HG03196 (cell line): Measurements from ENCODE around the gene JAK1.
"Not testable (repeated sequence)": the region's sequence is repeated elsewhere in the genome, so short reads cannot be mapped to it uniquely, and the experiment has no call there.

Experiments used
- ATAC-seq: cut with Tn5 transposase; IDR thresholded peaks from one replicate; pipeline ENCODE4 v1.9.1; 2021; ENCODE audit not compliant: unreplicated experiment

JAK1 gene

DNA sequence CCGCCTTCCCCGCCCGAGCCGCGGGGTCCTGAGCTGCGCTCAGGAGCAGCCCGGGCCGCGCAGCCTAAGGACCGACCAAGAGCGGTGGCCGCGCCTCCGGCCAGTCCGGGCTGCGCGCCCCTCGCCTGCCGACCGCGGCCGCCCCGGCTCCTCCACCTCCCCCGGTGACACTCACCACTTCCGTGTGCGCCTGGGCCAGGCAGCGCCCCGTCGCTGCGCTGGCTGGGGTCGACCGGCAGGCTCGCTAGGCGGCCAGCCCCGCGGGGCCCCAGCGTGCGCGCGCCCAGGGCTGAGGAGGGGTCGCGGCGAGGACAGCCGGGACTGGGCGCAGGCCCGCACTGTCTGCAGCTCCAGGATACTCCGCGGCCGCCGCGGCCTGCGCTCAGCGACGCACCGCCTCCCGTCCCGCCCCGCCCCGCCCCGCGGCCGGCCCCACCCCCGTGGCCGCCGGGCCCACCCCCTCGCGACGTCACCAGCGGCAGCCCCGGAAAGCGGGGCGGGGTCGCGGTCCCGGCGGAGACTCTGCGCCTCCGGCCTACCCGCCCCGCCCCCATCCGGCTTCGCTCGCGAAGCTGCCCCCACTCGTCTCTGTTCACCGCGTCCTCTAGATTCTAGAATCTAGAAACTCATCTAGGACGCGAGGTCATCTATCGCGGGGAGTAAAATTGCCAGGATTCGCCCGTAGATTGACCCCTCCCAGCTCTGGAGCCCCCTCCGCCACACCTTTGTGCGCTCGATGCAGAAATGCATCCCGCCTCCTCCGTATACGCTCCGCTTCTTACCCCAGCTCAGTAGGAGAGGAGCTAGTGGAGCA is at the start of gene JAK1:
Gene JAK1, minus strand, starts transcription at position 392 of the 814 bp plus-strand sequence. CDS start 80,285 bp downstream, outside the sequence.
- ATAC-seq = peak; percentile 74

DNA sequence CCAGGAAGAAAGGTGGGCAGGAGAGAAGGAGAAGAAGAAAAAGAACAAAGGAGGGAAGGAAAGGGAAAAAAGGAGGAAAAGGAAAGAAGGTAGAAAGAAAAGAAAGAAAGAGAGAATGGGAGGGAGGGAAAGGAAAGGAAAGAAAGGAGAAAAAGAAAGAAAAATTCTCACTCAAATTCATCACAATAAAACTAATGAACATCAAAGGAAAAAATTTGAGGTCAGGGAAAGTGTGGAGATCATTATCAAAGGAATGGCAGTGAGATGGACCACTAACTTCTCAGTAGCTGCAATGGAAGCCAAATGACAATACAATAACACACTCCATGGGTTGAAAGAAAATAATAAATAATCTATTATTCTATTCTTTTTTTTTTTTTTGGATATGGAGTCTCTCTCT is 48.0 kb upstream of the JAK1 start:
- ATAC-seq = no peak

DNA sequence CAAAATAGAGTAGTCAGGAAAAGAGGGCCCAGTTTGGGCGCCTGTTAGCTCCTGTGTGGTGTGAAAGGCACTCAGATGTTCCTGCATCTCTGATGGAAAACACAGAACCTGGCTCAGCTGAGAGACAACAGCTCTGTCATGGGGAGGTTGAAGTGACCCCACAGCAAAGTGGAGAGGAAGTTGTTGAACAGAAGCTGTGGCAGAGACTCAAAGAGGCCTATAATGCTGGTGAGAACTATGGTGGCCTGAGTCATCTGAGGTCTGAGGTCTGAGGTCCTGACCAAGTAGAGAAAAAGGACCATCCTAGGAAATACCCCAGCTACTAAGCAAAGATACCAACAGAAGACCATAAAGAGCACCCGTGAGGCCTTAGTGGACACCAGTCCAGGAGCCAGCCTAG is 45.6 kb upstream of the JAK1 start:
- no peak for ATAC-seq

DNA sequence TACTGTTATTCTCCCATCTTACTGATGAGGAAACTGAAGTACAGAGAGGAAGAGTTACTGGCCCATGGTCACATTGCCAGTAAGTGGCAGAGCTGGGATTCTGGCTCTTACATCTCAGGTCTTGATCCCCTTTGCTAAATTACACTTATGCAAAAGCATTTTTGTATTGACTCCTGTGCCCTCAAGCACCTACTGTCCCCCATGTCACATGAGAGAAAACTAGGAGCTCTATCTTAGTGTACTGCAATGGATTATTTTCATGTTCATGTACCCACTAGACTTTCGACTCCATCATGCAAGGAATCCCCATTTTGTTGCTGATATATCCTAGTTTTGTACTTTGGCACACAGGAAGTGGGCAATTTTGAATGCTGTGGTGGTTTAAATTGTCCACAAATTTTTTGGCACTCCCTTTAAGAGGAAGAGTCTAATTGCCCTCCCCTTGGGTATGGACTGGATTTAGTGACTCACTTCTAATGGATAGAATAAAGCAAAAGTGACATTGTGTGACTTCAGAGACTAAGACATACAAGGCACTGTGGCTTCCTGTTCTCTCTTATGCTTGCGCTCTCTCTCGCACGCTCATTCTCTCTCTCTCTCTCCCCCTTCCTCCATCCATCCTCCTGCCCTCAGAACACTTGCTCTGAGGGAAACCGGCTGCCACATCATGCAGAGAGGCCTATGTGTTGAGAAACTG is 43.5 kb upstream of the JAK1 start:
- ATAC-seq = no peak

DNA sequence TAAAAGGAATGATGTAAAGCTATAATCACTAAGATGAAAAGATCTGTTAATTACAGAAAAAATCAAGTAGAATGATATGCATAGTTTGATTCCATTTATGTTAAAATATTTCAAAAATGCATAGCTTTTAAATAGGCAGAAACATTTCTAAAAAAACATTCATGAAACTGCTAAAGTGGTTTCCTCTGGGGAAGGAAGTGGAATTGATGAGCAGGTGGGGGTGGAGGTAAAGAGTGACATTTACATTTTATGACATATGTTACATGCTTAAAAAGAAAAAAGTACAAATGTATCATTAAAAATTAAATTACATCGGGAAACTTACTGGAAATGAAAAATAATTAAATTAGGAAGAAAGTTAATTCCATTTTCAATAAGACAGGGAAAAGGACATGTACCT is 42.8 kb upstream of the JAK1 start:
- ATAC-seq = no peak

DNA sequence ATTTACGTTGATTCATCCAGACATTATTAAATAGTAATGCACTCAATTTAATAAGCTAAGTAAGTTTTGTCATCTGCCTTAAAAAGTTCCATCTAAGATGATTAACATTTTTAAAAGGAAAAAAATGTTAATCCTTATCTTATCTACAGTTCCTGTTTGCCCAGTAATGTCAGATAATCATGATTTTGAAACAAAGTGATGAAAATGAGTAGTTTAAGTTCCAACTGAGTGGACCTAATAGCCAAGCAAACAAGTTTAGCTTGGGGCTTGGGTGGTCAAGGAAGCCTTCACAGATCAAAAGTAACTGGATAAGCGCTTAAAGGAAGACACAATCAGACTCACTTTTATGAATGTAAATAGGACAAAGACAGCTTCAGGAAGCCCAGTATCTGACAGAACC is 40.5 kb upstream of the JAK1 start:
- no peak for ATAC-seq

DNA sequence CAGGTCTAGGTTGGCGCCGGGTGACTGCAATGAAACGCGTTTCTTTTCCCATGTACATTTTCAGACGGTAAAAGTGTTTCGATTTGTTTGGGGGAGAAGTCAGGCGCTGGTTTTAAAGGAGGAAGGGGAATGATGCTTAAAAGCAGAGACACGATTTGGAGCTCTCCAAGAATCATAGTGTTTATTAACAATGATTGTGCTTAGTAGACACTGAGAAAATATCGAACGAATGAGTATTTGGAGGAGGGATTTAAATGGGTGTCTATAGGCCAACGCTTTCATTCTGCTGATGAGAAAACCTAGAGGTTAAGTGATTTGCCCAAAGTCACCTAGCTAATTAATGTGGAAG is 36.9 kb upstream of the JAK1 start:
- no peak for ATAC-seq

DNA sequence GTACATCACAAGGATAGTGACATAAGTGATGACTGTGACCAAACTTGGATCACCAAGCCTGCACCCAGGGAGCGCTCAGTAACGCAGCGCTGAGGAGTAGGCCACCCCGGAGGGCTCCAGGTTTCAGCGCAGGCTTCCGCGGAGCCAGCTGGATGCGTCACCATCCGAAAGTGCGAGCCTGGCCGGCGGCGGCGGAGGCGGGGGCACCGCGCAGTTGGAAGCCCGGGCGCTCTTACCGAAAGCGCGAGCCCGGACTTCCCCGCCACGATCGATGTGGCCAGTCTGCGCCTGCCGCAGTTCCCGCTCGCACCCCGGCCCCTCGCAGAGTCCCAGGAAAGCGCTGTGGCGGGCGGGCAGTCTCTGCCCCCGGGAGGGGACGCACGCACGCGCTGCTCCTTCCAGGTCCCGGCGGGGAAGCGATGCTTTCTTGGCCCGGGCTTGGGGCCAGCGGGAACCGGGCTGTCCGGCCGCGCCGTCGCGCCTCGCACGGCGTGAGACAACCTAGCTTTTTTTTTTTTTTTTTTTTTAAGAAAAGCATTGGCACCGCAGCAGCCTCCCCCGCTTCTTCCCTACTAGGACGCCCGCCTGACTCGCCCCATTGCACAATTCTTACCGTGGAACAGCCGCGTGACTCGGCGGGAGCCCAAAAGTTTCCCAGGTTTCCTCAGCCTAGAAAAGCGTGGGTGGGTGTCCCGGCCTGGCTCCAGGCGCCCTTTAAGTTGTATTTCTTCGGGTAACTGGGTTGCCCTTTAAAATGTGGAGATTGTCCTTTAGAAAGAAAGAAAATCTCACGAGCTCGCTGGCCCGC is 36.4 kb upstream of the JAK1 start:
- ATAC-seq = peak; percentile 83

DNA sequence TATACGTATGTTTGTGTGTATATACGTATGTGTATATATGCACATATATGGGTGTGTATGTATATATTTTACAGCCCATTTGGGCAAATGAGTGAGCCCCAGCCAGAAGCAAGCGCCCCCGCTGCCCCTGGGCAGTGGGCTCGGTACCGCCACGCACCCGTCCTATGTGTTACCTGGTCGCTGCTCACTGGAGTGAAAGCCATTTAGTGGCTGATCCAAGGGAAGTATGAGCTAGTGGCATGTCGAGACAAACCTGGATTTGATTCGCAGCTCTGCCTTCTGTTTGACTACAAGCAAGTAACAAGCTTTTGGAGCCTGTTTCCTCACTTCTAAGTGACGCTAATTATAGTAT is 35.8 kb upstream of the JAK1 start:
- ATAC-seq = no peak

DNA sequence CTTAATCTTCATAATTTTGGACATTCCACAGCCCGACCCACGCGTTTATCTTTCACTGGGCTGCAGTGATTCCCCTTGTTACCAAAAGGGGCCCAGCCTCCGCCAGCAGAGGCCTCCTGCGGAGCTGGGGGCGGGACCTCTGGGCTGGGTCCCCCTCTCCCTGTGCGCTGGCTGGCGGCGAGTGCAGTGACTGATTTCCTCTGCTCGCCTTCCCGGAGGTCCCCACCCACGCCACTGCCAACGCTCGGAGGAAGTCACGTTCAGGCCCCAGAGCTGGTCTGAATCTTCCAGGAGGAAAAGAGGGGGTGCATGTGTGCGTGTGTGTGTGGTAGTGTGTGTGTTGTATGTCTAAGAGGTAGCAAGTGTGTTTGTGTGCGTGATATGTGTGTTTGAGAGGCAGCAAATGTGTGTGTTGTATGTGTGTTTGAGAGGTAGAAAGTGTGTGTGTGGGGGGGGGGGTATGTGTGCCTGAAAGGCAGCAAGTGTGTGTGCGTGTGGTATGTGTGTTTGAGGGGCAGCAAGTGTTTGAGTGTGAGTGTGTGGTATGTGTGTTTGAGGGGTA is 35.0 kb upstream of the JAK1 start:
- ATAC-seq = no peak

DNA sequence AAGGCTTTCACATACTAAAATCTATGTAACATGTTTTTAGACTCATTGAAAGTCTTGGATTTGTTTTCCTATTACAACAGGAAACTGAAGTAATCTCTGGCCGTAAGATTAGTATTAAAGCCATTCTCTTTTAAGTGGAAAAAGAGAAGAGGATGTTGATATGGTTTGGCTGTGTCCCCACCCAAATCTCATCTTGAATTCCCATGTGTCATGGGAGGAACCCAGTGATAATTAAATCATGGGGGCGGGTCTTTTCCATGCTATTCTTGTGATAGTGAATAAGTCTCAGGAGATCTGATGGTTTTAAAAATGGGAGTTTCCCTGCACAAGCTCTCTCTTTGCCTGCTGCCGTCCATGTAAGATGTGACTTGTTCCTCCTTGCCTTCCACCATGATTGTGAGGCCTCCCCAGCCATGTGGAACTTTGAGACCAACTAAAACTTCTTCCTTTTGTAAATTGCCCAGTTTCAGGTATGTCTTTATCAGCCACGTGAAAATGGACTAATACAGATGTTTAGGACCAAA is 32.1 kb upstream of the JAK1 start:
- not testable (repeated sequence) for ATAC-seq

DNA sequence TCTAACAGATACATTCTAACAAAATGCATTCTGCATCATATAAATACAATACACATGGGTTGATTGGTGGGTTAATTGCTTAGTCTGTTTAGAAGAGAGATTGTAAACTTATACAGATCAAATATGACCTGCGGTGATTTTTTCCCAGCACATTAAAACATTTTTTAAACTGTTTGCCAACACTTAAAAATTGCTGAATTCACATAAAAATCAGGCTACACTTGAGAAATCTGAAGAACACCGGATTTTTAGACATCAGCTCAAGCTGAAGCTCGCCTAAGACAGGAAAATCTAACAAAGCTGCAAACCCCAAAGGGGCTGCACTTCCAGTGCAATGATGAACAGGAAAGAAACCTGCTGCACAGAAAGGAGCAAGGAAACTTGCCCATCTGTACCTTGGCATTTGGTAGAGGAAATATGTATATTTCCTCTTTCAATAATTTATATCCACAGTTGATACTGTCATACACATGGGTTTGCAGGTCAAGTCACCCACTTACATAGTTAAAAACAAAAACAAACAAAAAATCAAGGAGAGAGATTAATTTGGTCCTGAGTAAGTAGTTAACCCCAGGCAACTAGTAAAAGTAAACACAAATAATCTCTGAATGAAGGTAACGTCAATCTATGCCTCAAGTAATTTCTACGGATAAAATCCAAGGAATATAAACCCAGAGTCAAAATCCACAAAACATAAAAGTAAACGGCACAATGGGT is 30.4 kb upstream of the JAK1 start:
- no peak for ATAC-seq

DNA sequence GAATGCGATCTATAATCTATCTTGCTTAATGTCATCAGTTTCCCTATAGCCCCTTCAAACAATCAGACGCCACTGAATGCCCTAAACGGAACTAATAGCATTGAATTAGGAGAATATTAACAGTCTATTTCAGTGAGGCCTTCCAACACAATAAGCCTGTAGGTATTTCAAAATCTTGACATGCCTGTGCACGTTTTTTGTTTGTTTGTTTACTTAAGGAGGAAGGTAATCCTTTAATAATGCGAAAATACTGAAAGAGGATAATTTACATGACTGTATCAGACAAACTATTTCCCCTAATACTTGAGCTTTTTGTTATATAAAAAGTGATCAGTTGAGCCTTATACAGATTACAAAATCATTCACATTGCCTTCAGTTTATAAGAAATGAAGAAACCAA is 29.0 kb upstream of the JAK1 start:
- ATAC-seq = no peak

DNA sequence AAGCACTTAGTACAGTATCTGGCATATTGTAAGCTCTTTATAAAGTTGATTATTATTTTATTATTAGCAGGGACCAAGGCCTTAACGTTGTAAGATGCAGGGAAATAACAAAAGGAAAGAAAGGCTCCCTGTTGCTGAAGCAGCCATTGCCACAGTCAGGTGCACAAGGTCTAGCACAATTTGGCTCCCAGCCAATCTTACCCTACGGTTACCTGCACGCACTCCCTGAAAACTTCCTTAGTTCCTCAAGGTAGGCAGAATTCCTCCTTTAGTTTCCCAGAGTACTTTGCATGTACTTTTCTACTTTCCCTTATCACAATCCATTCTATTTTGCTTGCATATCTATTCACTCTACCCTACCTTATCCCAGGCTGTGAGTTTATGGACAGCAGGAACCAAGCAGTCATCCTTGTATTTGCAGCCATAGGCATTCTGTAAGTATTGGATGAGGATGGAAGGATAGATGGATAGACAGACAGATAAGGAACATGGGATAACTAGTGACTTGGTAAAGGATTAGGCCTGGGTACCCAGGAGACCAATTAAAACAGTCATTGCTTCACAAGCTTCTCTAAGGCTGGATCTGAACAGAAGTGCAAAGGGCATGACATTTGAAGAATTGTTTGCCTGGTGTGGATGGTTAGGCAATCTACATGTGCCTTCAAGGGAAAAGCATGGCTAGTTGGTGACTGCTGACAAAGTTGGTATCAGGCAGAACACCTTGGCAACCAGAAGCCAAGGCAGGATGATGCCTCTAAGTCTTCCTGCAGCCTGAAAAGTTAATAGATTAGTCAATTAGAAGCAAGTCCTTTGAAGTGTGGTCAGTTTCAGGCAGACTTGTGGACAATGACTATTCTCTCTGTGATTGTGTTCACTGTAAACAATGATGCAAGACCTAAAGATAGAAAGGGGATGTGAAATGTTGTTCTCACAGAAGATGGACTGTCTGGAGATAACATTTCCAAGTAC is 20.8 kb upstream of the JAK1 start:
- ATAC-seq = peak; percentile 95

DNA sequence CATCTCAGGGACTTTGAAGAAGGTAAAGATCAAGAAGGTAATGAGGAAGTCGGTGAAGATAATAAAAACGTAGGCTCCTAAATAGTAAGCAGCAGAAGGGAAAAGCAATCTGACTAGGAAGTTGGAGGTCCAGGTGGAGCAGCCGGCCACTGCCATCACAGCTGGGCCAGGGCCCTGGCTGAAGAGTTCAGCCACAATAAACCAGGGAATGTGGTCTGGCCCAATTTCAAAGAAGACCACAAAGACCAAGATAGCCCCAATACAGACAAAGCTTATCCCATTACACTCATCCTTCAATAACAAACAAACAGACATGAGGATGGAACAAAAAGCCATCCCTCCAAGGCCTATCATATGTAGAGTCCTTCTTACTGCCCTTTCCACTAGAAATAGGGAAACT is 18.4 kb upstream of the JAK1 start:
- no peak for ATAC-seq

DNA sequence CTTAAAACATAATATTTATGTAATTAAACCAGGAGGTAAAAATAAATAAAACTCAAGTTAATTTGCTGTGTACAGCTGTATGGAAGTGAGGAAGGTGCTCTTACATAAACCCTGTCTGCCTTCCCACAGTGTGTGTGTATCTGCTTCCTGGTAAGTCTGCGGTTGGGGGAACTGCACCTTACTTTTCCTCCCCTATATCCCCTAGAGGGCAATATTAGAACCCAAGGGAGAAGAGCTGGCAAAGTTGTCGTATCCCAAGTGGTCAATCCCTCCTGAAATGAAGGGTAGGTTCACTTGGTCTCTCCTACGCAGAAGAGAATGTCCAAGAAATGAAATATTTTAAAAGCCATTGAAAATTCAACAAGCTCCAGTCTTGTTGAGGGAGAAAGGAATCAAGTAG is 17.8 kb upstream of the JAK1 start:
- ATAC-seq = no peak

DNA sequence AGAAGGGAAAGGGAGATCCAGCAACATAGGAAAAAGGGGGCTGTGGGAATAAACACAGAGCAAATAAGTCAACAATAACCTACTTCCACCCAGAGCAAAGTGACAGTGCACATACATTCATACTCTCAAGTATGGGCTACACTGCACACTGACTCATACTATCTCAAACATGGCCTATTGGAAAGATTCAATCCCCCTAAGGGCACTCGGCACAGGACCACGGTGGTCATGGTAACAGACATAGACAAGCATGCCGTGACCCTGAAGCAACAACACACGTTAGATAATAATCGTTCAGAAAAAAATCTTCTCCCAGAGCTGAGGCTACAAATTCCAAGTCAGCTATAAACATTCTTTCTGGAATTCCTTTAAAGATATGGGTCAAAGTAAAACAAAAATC is 16.8 kb upstream of the JAK1 start:
- ATAC-seq = no peak

DNA sequence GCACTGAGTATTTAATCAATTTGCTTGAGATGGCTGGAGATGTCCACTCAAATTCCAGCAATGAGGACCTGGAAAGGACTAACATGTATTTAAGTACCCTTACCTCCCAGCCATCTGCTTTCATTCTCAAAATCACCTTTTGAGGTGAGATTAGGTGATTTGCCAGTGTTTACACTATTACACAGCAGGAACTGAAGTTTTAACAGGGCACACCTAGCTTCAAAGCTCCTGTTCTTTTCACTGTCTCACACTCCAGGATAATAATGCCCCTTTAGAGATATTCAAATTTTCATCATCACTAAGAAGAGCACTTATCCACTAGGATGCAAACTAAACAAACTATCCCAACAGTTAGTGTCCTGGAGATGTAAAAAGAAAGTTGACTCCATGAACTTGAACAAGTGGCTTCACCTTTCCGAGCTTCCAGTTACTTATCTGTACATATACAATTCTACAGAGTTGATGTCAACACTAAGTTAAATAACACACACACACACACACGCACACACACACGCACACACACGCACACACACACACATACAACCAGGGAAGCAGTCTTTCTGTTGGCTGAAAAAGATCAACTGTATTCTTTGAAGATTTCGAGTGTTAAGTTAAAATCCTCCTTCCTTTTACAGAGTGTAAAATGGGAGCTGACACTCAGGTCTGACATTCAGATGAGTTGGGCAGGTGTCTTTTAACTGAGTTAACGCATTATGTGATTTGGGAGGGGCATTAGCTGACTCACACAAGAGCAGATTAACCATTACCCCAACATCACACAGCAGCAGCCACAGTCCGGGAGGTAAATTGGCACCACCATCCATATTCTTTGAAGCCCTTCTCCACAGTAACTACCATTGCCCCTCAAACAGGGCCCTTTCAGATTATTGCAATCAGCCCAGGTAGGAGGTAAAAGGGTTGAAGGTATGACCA is 15.5 kb upstream of the JAK1 start:
- no peak for ATAC-seq
